ENCODE measurements around the gene ETDA.
"Not testable (repeated sequence)": the region's sequence is repeated elsewhere in the genome, so short reads cannot be mapped to it uniquely, and the experiment has no call there.

DNA sequence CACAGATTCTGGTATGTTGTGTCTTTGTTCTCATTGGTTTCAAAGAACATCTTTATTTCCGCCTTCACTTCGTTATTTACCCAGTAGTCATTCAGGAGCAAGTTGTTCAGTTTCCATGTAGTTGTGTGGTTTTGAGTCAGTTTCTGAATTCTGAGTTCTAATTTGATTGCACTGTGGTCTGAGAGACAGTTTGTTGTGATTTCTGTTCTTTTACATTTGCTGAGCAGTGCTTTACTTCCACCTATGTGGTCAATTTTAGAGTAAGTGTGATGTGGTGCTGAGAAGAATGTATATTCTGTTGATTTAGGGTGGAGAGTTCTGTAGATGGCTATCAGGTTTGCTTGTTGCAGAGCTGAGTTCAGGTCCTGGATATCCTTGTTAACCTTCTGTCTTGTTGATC is 9.1 kb downstream of the ETDA start:
- TF ChIP-seq, protein P1, sequence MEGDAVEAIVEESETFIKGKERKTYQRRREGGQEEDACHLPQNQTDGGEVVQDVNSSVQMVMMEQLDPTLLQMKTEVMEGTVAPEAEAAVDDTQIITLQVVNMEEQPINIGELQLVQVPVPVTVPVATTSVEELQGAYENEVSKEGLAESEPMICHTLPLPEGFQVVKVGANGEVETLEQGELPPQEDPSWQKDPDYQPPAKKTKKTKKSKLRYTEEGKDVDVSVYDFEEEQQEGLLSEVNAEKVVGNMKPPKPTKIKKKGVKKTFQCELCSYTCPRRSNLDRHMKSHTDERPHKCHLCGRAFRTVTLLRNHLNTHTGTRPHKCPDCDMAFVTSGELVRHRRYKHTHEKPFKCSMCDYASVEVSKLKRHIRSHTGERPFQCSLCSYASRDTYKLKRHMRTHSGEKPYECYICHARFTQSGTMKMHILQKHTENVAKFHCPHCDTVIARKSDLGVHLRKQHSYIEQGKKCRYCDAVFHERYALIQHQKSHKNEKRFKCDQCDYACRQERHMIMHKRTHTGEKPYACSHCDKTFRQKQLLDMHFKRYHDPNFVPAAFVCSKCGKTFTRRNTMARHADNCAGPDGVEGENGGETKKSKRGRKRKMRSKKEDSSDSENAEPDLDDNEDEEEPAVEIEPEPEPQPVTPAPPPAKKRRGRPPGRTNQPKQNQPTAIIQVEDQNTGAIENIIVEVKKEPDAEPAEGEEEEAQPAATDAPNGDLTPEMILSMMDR (IDR thresholded peaks at IDR 0.05; ENCODE audit: poor library complexity, severe bottlenecking) = not testable (repeated sequence)
- TF ChIP-seq EP300 (conservative IDR thresholded peaks at IDR 0.05; ENCODE audit: poor library complexity, severe bottlenecking); TAF1 (IDR thresholded peaks at IDR 0.05; ENCODE audit: low read depth); RAD21 (conservative IDR thresholded peaks at IDR 0.05): not testable (repeated sequence)
